GM15510 (cell line): ENCODE measurements around the gene CPT1A.

ENCODE experiments used
- POLR2A ChIP-seq: IDR thresholded peaks from 3 replicates; pipeline ENCODE4 v1.6.1; 2011; ENCODE audit warnings: borderline replicate concordance; ENCODE audit not compliant: insufficient read length; ENCODE audit errors: extremely low read depth

The CPT1A gene

GRCh38 chr11:68709062-68709461, 132.7 kb downstream of the CPT1A start:
- TF ChIP-seq POLR2A, result no peak

GRCh38 chr11:68707527-68707926, 134.2 kb downstream of the CPT1A start:
- TF ChIP-seq POLR2A, result no peak

- TF ChIP-seq POLR2A, result no peak
Observed at GRCh38 chr11:68704887-68705286, 136.8 kb downstream of the CPT1A start.
